ENCODE data around the gene TRIM67. TPM values are rescaled to one million over a fixed set of nuclear protein-coding genes. Genes with fewer than 3 reads are reported as not detected.
A peak's percentile ranks its signal among the peaks of the same experiment; 100 is the strongest.

TRIM67 gene
- total RNA-seq, 1 donor, result under 0.01 TPM

DNA sequence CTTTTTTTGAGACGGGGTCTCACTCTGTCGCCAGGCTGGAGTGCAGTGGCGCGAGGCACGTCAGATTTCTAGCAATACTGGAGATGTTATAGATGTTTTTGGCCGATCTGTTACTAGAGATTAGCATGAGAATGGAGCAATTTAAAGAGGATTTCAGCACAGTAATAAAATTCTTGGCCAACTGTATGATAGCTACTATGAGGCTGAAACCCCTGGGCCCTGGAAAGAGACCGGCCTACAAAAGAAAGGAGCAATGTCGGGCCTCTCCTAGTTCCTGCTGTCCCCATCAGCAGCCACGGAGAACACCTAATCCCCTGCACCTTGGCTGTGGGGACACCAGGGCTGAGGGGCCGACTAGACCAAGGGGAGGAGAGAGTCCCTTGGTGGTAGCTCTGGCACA, 69.7 kb downstream of the TRIM67 start:
- no peak for DNase-seq (ENCODE audit: low read depth in 2 of 3, low spot score in 2 of 3)

DNA sequence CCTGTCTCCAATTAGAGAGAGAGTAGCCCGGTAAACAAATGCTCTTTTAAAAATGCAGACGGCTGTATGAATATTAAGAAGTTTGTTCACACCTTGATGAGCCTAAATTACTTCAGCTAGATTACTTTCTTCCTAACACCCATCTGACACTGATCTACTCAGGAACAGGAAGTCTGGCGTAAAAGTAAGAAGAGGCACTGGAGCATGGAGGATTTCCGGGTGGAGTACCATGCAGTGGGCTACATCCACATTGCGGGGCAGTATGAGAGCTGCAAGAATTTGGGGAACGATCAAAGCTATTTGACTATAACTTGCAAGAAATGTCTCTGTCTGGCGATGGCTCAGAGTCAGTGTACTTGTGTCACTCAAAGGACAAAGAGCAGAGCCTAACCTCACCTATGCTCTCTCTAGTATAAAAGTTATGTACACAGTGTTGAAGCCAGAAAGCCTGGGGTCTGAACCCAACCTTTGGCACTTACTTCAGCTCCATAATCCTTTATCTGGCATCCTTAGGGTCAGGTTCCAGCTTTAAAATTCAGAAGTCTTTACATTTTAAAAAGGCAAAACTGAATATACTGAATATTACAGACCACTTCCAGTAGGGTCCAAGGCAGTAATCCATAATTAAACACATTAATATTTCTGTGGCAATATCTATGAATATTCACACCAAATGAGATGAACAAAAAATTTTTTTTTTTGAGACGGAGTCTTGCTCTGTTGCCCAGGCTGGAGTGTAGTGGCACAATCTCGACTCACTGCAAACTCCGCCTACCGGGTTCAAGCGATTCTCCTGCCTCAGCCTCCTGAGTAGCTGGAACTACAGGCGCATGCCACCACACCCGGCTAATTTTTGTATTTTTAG, 71.2 kb downstream of the TRIM67 start:
- no peak for DNase-seq (ENCODE audit: low read depth in 2 of 3, low spot score in 2 of 3)

DNA sequence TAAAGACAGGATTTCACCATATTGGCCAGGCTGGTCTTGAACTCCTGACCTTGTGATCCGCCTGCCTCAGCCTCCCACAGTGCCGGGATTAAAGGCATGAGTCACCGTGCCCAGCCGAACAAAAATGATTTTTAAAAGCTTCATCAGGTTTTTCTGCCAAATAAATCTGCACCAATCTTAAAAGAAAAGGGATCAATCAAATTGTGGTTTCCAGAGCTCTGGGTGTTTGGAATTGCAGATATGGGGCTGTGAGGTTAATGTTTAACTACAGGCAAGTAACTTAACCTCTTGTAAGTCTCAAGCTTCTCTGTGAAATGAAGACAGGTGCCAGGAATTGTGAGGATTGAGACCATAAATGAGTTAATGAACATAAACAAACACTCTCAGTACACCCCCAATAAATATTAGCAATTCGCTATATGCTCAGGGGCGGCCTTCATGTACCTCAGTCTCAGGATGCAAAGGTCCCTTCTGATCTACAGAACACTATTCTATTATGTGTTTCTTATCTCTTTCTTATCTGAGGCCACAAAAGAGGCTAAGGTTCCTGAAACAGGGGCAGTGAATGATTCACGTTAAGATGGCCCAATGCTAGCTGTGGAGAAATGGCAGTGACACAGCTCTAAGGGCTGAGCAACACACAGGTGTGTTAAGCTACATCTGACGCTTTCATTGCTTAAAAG, 72.0 kb downstream of the TRIM67 start:
- DNase-seq (ENCODE audit: low read depth in 2 of 3, low spot score in 2 of 3), result no peak

DNA sequence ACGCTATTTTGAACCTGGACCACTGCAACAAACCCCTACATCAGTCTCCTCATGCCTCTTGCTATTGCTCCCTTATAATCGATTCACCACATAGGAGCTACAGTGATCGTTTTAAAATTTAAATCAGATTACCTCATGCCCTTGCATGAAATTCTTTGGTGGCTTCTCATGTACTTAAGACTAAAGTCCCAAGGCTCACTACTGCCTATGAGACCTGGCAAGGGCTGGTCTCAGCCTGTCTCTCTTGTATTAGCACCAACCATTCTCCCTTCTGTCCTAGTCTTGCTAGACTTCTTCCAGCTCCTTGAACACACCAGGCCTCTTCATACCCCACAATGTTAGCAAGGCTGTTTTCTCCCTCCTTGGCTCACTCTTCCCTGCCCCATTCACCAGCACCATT, 72.6 kb downstream of the TRIM67 start:
- DNase-seq (ENCODE audit: low read depth in 2 of 3, low spot score in 2 of 3), result no peak

DNA sequence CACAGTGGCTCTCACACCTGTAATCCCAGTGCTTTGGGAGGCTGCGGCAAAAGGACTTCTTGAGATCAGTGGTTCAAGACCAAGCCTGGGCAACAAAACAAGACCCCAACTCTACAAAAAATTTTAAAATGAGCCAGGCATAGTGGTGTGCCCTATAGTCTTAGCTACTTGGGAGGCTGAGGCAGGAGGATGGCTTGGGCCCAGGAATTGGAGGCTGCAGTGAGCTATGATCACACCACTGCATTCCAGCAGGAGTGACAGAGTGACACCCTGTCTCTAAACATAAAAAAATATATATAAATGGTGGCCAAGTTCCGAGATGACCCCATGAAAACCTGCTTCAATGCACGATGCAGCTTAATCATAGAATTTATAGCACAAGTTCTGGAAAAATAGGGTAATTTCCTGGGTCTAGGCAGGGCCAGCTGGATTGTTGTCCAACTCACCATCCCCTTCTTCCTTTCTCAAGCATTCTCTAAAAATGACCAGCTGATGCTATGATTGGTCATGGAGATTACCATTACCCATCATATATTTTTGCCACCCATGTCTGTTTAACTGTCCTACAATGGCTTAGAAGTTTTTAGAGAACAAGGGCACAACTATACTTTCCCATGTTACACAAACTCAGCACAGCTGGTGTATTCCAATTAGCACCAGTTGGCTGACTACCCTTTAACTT, 73.8 kb downstream of the TRIM67 start:
- DNase-seq (ENCODE audit: low read depth in 2 of 3, low spot score in 2 of 3), result no peak

DNA sequence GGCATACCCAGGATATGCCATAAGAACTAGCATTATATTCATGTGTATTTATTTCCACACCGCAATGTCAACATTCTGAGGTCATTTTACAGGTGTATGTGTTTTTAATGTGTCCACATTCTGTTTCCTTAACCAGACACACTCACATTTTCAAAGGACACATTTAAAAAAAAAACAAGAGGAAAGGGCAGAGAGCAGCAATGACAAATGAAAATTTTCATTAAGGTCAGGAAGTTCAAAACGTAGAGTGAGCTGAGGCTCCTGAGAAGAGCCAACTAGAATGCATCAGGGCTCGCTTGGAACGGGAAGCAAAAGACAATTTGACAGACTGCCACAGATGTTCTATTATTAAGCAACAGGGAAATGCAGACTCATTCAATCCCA, 74.3 kb downstream of the TRIM67 start:
- no peak for DNase-seq (ENCODE audit: low read depth in 2 of 3, low spot score in 2 of 3)

DNA sequence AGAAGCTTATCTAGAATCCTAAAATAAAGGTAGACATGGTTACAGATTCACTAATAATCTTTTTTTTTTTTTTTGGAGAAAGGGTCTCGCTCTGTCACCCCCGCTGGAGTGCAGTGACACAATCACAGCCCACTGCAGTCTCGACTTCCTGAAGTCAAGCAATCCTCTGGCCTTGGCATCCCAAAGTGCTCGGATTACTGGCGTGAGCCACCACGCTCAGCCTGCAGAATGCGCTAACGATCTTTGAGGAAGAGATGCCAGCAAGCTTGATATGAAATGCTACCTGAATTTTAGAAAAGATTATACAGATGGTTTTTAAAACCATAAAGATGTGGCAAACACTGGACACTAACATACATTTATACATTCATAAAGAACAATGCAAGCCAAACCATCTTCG, 75.1 kb downstream of the TRIM67 start:
- DNase-seq (ENCODE audit: low read depth in 2 of 3, low spot score in 2 of 3), result no peak

DNA sequence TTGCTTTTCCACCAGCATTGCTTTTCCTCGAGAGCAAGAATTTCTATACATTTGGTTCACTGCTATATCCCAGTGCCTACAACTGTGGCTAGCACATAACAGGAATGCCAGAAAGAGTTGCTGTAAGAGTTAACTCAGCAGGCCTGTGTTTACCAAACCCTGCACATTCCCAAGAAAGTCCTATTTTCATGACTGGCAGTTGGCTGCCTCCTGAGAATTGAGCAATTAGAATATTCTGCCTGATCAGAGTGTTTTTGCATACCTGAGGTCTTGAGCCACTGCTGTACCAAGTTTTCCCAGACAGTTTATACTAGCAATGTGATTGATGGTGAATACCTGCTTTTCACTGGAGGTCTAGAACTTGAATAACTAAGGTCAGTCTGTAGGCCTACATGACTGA, 76.4 kb downstream of the TRIM67 start:
- DNase-seq (ENCODE audit: low read depth in 2 of 3, low spot score in 2 of 3), result no peak

DNA sequence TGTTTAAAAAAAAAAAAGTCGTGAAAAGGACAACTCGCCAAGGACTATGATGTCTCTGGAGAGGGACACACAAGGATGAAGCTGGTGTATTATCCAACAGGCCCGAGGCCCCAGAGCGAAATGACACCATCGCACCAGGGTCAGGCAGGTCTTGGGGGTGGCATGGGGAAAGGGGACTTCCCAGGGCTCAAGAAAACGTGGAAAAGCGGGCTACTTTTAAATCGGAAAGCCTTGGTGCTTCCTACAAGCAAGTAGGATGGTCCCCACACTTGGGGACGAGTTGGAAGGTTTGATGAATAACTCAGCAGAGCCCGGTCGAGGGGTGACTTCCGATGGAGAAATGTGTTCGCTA, 78.6 kb downstream of the TRIM67 start:
- DNase-seq (ENCODE audit: low read depth in 2 of 3, low spot score in 2 of 3), result no peak

DNA sequence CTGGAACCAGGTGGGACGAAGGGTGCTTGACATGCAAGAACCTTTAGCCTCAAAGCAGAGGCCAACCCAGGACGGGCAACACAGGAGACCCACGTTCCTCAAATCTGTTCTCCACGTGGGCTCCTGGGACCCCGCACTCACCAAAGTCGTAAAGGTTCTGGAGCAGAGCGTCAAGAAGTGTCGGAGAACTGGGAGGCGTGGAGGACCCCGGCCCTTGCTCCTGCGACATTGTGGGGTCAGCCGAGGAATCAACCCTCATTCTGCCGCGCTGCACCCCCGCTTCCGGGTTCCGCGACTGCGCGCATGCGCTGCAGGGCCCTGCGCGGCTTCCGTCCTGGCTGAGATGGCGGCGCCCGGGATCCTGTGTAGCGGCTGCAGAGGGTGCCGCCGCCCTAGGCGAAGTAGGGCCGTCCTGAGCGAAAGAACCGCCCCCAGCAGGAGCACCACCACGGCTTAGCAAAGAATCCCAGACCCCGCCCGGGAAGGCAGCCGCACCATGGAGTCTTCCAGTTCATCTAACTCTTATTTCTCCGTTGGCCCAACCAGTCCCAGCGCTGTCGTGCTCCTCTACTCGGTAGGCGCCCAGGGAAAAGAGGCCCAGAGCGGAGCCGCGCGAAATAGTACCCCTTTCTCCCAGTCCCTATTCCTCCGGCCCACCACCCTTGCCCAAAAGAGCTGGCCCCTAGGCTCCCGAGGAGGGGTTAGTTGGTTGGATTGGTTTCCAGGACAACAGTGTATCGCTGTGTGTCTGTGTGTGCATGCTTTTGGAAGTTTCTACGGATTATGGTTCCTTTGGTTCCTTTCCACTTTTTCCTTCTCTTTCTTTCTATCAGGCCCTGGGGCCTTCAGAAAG, 79.3 kb downstream of the TRIM67 start, which contains the start of gene GNPAT:
GNPAT (plus strand) TSS at position 330 of the 853 bp plus-strand sequence; CDS start at position 497, 167 bp downstream.
- peak; percentile 87 to 92 (median 90) for DNase-seq (ENCODE audit: low read depth in 2 of 3, low spot score in 2 of 3)

DNA sequence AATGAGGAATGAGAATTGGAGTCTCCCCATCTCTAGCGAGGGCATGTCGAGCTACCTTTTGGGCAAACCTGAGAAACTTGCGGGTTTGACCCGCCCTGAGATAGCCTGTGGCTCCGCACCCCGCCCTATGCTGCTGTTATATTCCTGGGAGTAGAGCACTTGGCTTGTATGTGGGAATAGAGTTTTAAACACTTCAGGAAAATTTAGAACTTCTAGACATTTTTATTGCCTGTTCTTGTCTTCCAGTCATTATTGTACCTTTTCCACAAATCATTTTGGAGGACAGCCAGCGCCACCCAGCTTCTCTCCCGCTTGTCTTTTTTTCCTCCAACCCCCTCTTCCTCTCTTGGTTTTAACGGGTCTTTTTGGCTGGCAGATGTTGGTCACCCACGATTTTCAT, 79.9 kb downstream of the TRIM67 start:
- DNase-seq (ENCODE audit: low read depth in 2 of 3, low spot score in 2 of 3), result peak in 2 of 3 donors; percentile 26 to 29

DNA sequence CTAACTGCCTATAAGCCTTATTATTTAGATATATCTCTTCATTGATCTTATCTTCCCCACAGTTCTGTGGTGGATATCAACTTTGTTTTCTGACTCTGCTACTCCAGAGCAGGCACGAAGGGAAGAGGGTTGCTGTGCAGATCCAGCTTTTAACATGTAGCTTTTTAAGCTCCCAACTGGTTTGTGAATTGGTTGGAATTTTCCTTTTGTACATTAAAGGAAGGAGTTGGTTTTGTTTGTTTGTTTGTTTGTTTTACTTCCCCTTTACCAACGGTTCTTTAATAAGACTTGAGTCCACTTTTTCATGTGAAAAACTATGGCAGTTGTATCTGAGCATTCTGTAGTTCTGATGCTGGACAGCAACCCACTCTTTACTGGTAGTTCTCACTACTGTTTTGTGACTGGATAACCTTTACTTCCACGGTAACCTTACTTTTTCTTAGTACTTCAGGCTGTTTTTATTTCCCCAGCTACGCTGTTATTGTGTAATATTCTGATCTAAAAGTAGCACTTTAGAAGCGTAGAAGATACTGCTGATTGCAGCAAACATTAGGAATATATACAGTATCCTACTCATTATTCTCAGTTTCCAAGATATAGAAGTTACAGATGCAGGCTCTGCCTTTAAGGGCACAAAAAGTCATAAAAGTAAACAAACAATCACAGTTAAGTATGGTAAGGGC, 80.8 kb downstream of the TRIM67 start:
- peak in 1 of 3 donors; percentile 12 for DNase-seq (ENCODE audit: low read depth in 2 of 3, low spot score in 2 of 3)

DNA sequence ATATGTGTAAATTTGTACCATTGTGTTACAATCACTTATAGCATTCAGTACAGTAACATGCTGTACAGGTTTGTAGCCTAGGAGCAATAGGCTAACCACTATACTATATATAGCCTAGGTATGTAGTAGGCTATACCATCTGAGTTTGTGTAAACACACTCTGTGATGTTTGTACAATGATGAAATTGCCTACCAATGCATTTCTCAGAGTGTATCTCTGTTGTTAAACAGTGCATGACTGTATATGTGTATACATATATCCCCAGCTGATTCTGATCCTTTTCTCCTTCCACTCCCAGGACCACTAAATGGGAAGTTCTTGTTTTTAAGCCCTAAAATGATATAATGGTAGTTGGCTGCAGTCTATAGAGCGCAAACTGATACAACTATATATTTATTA, 86.9 kb downstream of the TRIM67 start:
- no peak for DNase-seq (ENCODE audit: low read depth in 2 of 3, low spot score in 2 of 3)

DNA sequence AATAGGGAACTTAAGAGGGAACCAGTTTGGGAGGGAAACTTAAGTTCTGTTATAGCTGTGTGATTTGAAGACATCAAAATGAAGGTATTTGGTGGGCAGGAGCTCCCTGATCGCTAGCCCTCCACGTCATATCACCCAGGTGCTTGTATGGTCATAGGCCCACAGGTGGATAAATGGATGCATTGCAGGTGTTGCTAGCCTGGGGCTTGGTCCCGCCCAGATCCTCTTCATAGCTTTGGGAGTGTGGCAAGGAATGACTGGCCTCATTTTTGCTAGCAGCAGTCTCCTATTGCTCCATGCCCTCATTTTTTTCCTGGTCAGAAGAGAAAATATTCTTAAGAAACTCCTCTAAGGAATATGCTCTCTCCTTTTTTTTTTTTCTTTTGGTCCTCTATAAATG, 90.5 kb downstream of the TRIM67 start:
- no peak for DNase-seq (ENCODE audit: low read depth in 2 of 3, low spot score in 2 of 3)

DNA sequence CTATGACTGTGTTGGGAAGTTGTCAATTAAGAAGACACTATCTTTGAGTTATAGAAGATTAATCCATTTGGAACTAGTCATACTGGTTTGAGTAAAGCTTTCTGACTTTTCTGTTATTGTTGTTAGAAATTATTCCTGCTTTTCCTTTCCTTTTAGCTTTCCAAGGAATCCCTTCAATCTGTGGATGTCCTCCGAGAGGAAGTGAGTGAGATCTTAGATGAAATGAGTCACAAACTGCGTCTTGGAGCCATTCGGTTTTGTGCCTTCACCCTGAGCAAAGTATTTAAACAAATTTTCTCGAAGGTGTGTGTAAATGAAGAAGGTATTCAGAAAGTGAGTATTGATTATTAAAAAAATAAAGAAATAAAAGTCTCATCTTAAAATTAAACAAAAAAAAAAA, 98.5 kb downstream of the TRIM67 start:
- DNase-seq (ENCODE audit: low read depth in 2 of 3, low spot score in 2 of 3), result no peak

DNA sequence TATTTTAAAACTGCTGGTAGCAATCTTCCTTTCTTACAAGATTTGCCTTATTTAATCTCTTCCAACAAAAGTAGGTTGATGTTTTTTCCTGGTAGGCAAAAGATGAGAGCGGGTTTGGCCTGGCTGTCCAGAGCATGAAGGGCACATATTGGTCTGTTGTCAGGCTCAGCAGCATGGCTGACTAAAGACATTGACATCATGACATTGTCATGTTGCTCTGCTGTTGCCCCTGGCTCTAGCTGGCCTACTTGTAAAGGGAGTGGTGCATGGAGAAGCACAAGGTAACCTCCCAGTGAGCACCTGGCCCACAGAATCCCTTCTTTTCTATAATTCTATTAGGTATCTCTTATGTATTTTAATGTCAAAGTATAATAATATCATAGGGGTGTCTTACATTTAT, 102.8 kb downstream of the TRIM67 start:
- no peak for DNase-seq (ENCODE audit: low read depth in 2 of 3, low spot score in 2 of 3)

DNA sequence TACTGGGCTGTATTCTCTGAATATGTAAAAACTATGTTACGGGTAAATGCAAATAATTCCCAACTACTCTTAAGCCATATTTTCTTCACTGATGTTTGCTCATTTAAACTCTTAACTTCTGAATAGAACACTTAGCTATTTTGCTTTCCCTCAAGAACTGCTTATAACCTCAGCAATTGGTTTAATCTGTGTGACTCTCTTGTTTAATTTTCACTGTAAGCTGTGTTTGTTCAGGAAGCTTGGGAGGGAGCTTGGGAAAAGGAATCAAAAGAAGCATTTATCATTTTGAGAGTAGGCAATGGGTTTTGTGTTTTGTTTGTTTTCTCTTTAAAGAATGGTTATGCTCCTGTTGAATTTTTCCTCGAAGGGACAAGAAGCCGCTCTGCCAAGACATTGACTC, 103.5 kb downstream of the TRIM67 start:
- DNase-seq (ENCODE audit: low read depth in 2 of 3, low spot score in 2 of 3), result no peak

DNA sequence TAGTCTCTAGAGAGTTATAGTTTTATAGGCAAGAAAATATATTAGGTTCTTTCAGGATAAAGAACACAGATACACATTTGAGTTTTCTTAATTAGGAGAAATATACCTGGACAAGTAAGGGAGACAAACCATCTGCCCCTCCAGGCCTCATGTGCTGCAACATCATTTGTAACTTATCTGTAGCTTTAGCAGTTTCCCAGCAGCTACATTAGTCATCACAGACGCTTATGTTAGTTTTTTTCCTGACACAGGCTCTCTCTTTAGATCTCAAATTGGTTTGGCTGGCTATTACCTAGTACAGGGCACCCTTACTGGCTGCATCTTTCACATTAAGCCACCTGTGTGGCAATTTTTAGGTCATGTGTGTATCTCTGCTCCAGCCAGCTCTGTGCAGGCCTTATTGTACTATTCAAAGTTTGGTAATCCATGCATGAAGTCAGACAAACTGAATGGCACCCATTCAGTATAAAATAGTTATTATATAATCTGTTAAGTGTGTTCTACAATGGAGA, 105.0 kb downstream of the TRIM67 start:
- no peak for DNase-seq (ENCODE audit: low read depth in 2 of 3, low spot score in 2 of 3)
